ENCODE results near the gene ZNF385A.

Gene ZNF385A

DNA sequence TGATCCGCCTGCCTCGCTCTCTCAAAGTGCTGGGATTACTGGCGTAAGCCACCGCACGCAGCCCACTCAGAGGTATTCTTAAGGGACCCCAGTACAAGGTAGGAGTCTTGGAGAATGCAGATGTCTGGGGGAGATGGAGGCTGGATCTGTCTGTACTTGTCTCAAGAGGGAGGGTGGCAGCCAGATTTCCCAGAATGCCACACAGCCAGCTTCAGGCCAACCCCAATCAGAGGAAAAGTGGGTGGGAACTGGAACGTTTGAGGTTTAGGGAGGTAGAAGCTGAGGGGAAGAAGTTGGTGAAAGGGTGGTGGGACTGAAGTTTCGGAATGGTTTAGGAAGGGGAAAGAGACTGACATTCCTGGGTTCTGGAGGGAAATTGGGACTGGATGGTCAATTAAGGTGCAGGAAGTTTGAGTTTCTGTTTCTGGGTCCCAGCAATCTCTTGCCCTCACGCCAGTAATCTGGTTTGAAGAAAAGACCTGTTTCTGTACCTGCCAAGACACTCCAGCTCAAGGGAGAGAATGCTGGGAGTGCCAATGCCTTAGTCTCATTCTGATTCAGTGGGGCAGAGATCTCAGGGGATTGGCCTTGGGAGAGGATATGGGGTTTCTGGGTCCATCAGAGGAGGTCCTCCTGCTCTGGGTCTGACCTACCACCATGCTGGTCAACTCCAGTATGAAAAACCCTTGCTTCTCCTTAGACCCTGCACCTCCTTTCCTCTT, 8.1 kb upstream of the ZNF385A start:
- no peak for DNase-seq (ENCODE audit: low read depth)

DNA sequence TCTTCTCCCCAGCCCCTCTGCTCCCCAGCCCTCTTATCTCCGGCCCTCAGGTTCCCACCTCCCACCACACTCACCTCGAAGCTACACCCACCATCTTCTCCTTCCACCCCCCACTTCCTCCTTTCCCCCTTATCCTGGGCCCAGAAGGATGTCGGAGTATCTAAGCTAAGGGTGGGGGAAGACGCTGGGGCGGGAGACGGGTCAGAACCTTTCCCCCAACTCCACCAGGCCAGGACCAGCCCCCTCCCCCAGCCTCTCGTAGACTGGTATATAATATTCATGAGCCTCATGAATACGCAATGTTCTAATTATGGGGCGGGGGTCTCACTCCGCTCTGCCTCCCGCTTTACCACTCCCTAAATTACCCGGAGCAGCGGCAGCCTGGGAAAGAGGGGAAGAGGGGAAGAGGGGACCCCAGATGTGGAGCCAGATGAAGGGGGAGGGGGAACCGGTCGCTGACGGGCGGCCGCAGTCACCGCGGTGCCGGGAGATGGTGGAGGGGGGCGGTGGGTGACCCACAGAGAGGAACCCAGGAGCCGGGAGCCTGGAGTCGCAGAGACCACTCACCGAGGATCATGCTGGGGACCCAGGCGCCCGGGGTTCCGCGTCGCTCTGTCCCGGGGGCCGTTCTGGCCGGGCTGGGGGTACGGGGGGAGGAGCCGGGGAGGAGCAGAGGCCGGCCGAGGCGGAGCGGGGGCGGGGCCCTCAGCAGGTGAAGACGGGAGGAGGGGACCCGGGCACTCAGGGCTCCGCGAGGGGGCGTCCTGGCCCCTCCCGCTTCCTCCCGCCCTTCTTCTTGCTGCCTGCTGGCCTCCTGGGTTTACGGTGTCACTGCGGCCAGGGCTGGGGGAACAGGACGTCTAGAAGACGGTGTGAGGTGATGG, 6.4 kb upstream of the ZNF385A start:
- peak; percentile 57 for DNase-seq (ENCODE audit: low read depth)

DNA sequence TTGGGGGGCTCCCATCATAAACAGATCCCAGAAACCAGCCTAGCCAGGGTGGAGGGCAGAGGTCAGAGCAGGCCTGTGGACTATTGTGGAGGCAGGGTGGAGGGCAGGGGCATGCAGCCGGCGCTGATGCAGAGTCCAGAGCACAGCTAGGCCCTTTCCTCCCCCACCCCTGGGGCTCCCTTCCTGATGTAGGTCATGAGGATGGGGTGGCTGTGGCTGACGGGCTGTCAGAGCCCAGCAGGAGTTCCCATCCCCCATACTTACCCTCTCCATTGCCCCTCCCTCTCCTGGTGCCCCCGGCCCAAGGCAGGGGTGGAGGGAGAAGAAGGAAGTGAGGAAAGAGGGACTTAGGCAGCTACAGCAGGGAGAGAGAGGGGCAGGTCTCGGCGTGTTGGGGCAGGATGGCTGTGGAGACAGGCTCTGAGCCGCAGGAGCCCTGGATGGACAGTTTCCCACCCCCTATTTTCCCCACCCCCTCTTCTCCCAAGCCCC, 5.7 kb upstream of the ZNF385A start:
- DNase-seq (ENCODE audit: low read depth): no peak

DNA sequence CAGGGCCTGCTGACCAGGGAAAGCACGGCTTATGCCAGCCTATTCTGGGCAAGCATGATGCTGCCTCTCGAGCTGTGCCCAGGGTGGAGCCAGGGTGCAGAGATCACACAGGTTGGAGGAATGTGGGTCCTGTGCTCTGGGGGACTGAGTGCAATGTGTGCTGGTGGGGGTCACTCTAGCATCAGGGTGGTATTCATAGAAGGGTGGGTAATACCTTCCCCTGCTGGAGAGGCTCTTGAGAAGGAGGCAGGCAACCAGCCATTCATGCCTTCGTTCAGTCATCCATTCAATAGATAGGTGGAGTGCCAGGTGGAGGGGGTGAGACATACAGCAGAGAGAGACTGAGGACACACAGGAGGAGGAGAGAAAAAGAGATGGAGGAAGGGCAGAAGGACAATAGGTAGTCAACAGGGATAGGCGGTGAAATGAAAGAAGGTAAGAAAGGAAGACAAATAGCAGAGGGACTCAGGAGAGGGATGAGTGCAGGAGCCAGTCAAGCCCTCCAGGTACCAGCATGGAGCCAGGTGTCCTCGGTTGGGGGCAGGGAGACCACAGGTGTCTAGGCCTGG, 5.2 kb upstream of the ZNF385A start:
- DNase-seq (ENCODE audit: low read depth): no peak

DNA sequence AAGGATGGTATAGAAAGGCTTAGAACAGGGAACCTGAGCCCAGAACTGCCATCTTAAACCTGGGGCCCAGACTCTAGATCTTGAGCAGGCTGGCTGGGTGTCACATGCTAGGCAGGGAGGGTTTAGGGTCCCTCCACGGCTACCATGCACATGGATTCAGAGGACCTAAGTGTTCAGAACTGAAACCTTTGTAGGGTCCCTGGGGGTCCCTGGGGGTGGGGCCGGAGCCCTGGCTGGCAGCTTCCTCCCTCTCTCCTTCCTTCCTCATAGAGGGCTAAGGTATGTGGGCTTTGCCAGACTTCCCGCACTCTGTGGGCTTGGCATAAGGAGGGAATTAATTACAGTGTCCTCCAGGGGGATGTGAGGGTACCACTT, 4.6 kb upstream of the ZNF385A start:
- DNase-seq (ENCODE audit: low read depth): no peak

DNA sequence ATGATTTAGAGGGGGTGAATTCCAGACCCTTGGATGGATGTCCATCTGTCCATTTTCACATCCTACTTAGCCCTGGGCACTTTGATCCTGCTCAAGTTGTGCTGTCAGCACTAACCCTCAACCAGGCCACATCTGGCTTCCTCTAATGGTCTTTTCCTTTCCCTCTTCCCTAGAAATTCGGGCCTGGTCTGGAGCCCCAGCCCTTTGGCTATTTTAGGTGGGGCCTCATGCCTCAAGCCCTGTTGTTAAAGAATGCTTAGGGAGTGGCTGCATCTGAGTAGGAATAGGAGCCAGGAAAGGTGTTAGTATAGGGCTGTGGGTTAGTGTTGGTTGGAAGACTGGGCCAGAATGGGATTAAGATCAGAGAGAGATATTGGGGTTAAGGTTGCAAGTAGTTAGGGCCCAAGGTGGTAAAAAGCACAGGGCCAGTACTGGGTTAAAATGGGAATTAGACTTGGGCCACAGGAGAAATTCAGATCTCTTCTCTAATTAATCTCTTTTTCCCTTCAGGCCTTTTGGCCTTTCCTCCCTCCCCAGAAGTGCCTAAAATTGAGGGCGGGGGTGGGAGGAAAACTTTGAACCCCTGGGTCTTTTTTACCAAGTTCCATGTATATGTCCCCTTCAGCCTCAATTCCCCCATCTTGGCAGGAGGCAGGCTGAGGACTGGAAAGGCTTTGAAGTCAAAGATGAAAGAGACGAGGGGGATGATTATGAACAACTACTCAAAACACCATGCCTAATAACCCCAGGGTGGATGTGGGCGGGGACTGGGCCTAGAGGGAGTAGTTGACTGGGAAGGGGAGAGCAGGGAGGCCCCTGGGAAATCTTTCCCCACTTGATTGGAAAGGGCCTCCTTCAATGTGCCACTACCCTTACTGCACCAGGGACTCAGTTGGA, 4.0 kb upstream of the ZNF385A start:
- no peak for DNase-seq (ENCODE audit: low read depth)

DNA sequence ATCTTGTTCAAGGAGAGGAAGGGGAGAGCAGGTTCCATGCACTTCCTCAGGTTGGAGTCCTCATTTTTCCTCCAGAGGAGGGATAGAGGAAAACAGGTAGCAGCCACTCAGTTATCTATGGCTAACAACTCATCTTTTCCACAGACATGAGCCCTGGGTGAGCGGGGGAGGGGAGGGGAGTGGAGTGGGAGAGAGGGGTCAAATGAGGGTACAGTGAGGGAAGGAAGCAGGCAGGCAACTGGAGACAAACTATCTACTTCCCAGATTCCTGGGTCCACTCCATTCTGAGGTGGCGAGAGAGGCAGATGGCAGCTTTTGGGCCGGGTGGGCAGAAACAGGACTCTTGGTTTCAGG, 2.6 kb upstream of the ZNF385A start:
- no peak for DNase-seq (ENCODE audit: low read depth)

DNA sequence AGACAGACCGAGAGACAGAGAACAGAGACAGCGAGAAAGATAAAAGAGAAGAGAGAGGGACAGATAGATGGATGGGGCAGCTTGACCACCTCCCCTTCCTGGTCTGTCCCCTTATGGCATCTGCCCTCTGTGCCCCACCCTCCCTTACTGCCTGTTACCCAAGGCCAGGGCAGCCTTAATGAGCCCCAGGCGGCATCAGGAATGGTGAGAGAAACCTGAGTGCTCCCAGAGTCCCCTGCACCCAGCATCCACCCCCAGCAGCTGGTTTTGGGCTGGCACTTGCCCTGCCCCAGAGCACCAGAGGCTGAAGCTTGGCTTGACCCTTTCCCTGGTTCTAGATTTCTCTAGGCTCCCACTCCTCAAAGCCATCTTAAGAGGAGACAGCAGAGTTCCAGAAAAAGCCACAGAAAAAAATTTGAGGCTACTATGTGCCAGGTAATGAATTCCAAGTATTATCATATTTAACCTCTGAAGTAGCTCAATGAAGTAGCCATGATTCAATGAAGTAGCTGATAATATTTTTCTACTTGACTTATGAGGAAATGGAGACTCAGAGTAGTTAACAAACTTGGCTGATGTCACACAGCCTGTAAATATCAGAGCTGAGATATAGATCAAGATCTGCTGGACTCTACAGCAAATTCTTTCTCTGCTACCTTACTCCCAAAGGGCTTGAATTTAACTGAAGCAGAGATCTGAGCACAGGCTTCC, 2.0 kb upstream of the ZNF385A start:
- no peak for DNase-seq (ENCODE audit: low read depth)

DNA sequence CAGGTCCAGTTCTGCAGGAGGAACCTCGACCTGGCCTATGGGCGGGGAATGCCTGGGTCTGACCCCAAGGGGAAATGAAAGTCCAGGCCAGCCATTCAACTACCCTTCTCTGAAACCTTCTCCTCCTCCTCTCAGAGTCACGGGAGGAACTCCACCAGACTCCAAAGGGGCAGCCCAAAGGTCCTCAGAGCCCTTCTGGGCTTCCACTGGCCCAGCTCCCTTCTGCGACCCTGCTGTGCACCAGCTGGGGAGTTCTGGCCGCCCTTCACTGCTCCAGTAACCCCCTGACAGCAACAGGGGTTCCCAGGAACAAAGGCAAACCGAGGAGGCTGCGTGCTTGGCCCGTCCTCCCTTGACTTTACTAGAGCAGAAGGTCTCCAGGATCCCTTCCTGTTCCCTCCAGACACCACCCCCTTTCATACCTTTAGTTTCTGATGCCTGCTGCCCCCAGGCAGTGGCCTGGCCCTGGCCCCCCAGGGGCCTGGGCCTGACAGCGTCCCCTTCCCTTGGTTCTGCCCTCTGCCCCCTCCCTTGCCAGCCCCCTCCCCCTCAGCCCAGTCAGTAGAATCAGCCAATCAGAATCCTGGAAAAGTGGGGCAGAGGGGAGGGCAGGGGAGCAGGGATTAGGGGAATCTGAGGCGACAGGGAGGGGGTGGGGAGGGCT, 850 bp upstream of the ZNF385A start:
- DNase-seq (ENCODE audit: low read depth): no peak

DNA sequence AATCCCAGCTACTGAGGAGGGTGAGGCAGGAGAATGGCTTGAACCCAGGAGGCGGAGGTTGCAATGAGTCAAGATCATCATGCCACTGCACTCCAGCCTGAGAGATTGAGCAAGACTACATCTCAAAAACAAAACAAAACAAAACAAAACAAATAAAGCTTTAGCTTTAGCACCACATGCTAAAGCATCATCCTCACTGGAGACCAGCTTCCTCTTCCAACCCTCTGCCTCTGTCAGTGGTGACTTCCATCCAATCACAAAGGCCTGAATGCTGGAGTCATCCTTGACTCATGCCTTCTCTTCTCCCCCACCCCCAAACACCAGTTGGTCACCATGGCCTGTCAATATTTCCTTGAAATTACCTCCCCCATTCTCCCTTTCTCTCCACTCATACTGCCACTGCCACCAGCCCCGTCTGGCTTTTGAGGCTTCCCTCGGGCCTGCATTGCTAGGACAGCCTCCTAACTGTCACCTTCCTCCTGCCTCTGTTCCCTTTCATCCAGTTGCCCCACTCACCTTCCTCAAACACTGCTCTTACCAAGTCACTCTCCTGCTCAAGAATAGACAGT, 1.4 kb downstream of the ZNF385A start:
- no peak for DNase-seq (ENCODE audit: low read depth)

DNA sequence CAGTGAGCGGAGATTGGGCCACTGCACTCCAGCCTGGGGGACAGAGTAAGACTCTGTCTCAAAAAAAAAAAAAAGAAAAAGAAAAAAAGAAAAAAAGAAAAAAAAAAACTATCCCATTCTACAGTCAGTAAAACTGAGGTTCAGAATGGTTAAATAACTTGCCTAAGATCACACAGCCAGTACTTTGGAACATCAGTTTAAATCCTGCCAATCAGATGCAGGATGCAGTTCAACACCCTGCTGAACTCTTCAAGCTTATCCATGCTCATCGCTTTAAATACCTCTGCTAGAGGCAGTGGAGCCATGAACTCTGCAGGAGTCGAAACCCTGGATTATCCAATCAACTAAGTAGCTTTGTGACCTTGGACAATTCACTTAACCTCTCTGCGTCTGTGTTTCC, 3.4 kb downstream of the ZNF385A start:
- no peak for DNase-seq (ENCODE audit: low read depth)

DNA sequence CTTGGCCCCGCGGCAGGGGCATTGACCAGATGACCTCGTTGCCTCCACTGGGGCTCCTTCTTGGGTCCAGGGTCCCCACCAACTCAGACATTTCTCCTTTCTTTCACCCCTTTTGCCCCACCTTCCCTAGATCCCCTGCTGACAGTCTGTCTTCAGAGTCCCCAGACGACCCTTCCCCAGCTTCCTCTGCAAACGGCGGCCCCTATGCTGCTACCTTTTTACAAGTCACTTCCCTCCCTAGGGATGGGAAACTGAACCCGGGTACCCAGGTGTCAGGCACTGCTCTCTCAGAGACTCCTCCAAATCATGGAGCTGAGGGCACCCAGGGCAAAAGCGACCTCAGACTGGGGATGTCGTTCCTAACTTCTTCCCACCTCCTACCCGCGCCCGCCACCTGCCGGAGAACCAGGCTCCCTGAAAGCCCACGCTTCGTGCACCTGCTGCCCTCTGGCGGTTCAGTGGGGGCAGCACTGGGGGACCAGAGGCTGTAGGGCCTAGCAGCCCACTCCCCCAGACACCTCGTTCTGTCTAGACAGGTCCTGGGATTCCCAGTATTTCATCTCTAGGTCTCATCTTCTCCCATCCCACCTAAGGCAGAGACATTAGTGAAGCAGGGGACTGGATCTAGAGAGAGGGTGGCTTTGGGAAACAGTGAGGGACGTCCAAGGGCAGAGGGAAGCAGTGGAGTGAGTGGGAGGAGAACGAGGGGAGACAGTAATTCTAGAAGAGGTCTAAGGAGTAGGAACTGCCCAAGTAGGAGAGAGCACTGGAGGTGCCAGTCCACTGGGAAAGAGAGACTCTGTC, 4.9 kb downstream of the ZNF385A start:
- DNase-seq (ENCODE audit: low read depth): peak; percentile 73

DNA sequence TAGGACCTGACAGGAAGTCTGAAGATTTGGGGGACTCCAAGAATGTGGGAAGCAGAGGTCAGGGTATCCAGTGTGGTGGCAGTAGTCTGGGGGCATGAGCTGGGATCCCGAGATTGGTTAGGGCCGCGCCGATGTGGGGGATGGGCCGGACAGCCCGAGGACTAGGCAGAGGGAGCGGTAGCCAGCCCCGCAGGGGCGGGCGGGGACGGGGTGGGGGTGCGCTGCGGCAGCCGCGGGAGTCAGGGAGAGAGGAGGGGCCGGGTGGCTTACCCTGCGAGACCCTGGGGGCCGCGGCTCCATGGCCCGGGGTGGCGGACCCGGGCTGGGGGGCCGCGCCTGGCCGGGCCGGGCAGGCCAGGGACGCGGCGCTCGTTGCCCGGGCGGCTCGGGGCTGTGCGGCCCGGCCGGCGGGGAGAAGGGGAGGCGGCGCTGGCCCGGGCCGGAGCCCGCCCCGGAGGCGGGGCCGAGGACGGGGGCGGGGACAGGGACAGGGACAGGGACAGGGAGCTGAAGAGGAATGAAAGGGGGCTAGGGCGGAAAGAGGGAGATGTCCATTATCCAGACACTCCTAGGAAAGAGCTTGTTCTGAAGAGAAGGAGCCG, 5.6 kb downstream of the ZNF385A start:
- DNase-seq (ENCODE audit: low read depth): no peak

DNA sequence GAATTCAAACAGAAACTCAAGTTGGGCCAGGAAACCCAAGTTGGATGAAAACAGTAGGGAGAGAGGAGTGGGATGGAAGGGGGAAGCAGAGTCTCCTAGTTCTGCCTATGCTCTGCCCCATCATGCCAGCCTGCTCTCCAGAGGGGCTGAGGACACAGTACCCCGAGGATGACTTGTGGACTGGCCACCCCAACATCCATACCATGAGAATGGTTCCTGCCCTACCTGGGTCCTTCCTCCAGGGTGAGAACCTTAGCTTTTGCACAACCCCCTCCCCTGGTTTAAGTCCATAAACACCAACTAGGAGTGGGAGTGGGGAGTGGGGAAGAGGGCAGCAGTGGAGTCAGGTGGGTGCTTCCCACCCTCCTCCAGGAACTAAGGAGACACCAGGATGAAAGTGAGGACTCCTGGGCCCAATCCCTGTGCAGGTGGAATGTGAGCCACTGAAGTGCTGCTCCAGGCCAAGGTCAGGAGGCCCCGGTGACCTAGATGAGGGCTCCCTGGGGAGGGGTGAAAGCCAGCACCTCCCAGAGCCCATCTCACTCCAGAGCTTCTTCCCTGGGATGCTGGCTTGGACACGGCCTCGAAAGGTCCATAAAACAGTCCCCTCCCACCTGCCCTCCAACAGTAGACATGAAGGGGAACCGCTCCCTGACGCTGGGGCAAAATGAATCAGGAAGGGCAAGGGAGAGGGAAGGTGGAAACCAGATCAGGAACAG, 6.6 kb downstream of the ZNF385A start:
- no peak for DNase-seq (ENCODE audit: low read depth)

DNA sequence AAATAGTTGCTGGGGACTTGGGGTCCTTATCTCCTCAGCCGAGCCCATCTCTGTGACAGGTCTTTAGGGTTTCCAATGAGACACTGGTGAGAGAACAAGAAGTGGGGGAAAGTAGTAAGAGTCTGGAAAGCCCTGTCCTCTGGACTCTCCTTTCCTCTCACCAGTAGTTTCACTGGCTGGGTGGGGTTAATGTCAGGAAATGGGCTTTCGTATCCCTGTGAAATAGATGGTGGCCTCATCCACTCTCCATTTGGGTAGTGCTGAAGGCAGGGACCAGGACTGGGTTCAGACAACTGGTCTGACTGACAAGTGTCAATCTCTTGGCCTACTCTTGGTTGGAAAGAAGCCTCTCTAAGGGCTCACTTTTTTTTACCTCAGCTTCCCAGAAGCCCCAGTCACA, 7.5 kb downstream of the ZNF385A start:
- DNase-seq (ENCODE audit: low read depth): no peak

DNA sequence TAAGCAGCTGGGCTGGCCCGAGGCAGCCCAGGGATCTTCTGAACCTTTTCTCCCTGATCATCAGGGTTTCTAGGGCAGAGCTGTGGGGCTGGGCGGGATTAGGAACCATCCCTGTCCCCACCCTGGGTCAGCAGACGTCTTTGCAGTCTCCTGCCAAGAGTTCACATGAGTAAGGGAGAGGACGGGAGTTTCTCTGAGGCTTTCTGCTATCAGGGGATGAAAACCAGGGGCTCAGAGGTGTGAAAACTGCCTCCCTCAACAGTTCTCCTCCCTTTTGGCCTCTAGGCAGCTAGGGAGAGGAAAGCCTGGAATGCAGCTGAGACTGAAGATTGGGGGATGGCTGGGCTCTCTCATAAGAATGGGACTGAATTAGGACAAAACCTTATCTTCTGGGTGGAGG, 7.9 kb downstream of the ZNF385A start:
- DNase-seq (ENCODE audit: low read depth): no peak

DNA sequence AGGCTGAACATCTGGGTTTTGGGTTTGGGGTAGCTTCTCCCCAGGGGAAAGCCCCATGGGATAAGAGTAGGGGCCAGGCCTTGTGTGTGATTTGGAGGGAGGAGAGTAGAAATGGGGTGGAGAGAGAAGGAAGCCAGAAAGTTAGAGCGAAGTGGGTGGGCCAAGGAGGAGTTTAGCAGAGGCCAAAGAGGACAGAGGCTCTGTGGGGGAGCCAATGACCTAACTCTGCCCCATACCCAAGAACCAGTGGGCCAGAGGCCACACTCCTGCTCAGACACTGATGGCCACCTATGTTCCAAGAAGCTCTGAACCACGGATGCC, 9.3 kb downstream of the ZNF385A start:
- no peak for DNase-seq (ENCODE audit: low read depth)

DNA sequence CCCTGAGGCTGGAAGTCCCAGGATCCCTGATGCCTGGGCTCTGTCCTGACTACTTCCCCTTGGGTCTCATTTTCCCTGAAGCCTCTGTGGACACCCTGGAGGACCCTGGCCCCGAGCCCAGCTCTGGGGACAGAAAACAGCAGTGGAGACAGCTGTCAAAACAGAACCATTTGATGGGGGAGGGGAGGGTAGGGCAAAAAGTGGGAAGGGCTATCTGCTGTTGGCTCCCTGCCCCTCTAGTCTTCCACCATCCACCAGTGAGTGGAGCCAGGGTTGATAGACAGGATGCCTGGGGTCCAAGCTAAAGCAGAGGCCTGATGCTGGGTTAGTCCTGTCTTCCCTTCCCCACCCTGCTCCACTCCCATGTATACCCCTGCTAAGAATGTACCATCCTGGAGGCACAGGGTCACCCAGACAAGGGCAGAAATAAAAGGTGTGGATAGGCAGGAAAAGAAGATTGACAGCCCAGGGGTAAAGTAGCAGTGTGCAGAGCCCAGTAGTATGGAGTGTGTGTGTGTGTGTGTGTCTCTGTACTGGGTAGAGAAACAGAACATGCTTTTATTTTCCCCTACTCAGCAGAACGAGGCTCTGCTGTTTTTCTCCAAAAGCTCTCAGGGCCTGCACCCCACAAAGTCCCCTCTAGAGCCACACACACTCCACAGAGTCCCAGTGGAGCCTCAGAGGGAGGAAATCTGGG, 9.8 kb downstream of the ZNF385A start:
- DNase-seq (ENCODE audit: low read depth): no peak

Data from stimulated activated CD8-positive, alpha-beta memory T cell treated with anti-CD3 and anti-CD28 coated beads, Interleukin-12 subunit alpha, Interleukin-12 subunit beta, amount 100 ng/mL, for 4 hours (primary cell).